Mucosa of descending colon (tissue), 3 donors: Measurements from ENCODE around the gene GIPC2. TPM values are rescaled to one million over a fixed set of nuclear protein-coding genes. Genes with fewer than 3 reads are reported as not detected.
"Not testable (repeated sequence)": the region's sequence is repeated elsewhere in the genome, so short reads cannot be mapped to it uniquely, and the experiment has no call there.

Experiments used
- ATAC-seq: fragments of 200-7000 bp; cut with Tn5 transposase; one replicate; pipeline ENCODE4 v1.9.1; 2020; ENCODE audit warnings: mild to moderate bottlenecking, moderate library complexity
- DNase-seq, 3 donors: peaks; one replicate each; pipeline ENCODE4 v3.0.0-alpha.2; 2020
- H3K36me3 ChIP-seq: fragments of 200-600 bp; one replicate; pipeline ENCODE4 v1.8.0; 2021; ENCODE audit warnings: low read depth, mild to moderate bottlenecking
- H3K4me1 ChIP-seq: fragments of 200-600 bp; one replicate; pipeline ENCODE4 v1.8.0; 2021; ENCODE audit warnings: low read depth, mild to moderate bottlenecking
- H3K4me3 ChIP-seq: fragments of 200-600 bp; one replicate; pipeline ENCODE4 v1.8.0; 2021; ENCODE audit warnings: mild to moderate bottlenecking
- H3K9me3 ChIP-seq: fragments of 200-600 bp; one replicate; pipeline ENCODE4 v1.8.0; 2021; ENCODE audit warnings: mild to moderate bottlenecking
- intact Hi-C, 2 donors: fragments of 100-400 bp; cut with DNase I in 1 of 2; cut with micrococcal nuclease in 1 of 2; formaldehyde crosslinking; loops; one replicate each; pipeline versions ENCODE4 v1.11.0 to v1.11.1; 2022; cut with DNase I, micrococcal nuclease
- total RNA-seq, 3 donors: library from RNA; stranded (reverse); fragmentation: NEBNext Ultra II Directional in 2 of 3; extraction: Animal tissue kit (Norgen Biotek cat#: 25700) in 2 of 3; gene quantifications; one replicate each; pipeline versions ENCODE4 v1.2.1 to v1.2.4, GENCODE V29; 2021 to 2023
- TF ChIP-seq, protein P1 (sequence below): fragments of 200-600 bp; IDR thresholded peaks from one replicate; pipeline ENCODE4 v1.8.0; 2022; ENCODE audit warnings: antibody characterized with exemption, mild to moderate bottlenecking
- donor health status: DM: no; HTN: no; CAD: no; lungs with moderate emphysema.
- donor health status: DM: no; HTN: no; CAD: no.
- donor health status: DM: no; HTN: yes; CAD: no.

GIPC2 gene
- total RNA-seq, 3 donors from 2014 or later, result 12.8 to 34.7 (median 27.9) TPM

DNA sequence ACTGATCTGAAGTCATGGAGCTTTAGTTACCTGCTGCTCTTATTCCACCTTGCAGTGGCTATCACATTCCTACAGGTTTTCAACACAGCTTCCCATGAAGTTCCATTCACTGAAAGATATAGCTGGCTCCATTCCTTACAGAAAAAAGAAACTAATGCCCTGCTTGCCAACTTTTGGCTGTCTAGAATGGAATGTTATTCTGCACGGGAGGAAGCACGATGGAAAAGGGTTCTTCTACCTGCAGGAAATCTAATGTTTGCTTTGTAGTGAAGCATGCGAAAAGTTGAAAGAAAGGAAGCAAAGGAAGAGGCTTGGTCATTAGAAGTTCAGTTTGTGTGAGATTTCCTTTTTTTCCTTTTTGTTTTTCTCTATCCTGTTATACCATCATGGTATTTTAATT lies 32.6 kb downstream of the GIPC2 start:
- no peak for DNase-seq
- no peak overlapping the region for H3K4me3 ChIP-seq
- no peaks in the 10 kb centered on the region for H3K36me3 ChIP-seq
- H3K4me1 ChIP-seq, result no peaks in the 10 kb centered on the region
- intact Hi-C loops, result no loop called here
- TF ChIP-seq, protein P1, sequence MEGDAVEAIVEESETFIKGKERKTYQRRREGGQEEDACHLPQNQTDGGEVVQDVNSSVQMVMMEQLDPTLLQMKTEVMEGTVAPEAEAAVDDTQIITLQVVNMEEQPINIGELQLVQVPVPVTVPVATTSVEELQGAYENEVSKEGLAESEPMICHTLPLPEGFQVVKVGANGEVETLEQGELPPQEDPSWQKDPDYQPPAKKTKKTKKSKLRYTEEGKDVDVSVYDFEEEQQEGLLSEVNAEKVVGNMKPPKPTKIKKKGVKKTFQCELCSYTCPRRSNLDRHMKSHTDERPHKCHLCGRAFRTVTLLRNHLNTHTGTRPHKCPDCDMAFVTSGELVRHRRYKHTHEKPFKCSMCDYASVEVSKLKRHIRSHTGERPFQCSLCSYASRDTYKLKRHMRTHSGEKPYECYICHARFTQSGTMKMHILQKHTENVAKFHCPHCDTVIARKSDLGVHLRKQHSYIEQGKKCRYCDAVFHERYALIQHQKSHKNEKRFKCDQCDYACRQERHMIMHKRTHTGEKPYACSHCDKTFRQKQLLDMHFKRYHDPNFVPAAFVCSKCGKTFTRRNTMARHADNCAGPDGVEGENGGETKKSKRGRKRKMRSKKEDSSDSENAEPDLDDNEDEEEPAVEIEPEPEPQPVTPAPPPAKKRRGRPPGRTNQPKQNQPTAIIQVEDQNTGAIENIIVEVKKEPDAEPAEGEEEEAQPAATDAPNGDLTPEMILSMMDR, result no peak
- no peaks in the 10 kb centered on the region for H3K9me3 ChIP-seq
- ATAC-seq, result no peak

DNA sequence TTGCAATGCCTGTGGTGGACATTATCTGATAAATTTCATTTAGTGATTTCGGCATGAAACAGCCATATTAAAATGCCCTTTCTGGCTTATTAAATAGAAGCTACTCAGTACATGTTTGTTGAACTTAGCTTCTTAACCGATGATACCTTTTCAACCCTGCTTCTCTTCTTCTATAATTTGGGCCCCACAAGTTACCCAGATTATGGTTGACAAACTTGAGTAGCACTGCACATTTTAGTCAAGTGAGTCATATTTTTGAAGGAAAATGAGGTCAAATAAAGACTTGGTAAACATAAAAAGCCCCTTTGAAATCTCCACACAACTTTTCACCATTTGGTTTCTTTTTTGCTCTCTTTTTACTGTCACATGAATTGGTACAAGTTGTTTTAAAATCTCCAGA lies 33.8 kb downstream of the GIPC2 start:
- no peaks in the 10 kb centered on the region for H3K36me3 ChIP-seq
- ATAC-seq, result no peak
- H3K4me1 ChIP-seq, result no peaks in the 10 kb centered on the region
- TF ChIP-seq, protein P1, result no peak
- no peaks in the 10 kb centered on the region for H3K9me3 ChIP-seq
- intact Hi-C loops, result no loop called here
- DNase-seq, result no peak
- no peak overlapping the region for H3K4me3 ChIP-seq

DNA sequence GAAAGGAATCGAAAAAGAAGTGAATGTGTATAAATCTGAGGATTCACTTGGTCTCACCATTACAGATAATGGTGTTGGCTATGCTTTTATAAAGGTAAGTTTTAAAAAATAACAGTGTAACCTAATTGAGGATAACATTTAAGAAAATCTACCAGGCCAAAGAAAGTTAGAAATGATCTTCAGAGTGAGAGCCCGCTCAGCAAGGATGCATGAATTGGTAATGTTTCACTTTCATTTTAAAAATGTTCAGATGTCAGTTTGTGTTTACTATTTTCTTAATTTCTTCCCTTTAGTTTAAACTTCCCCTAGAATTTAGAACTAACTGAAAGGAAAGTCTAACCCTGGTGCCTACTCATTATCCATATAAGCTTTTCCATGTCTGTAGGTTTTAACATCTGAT lies 35.0 kb downstream of the GIPC2 start:
- intact Hi-C loops, result no loop called here
- DNase-seq (no peak), ATAC-seq (no peak)
- TF ChIP-seq, protein P1, result no peak
- no peaks in the 10 kb centered on the region for H3K4me1 ChIP-seq
- H3K4me3 ChIP-seq, result no peak overlapping the region
- H3K9me3 ChIP-seq, result no peaks in the 10 kb centered on the region
- H3K36me3 ChIP-seq, result no peaks in the 10 kb centered on the region

DNA sequence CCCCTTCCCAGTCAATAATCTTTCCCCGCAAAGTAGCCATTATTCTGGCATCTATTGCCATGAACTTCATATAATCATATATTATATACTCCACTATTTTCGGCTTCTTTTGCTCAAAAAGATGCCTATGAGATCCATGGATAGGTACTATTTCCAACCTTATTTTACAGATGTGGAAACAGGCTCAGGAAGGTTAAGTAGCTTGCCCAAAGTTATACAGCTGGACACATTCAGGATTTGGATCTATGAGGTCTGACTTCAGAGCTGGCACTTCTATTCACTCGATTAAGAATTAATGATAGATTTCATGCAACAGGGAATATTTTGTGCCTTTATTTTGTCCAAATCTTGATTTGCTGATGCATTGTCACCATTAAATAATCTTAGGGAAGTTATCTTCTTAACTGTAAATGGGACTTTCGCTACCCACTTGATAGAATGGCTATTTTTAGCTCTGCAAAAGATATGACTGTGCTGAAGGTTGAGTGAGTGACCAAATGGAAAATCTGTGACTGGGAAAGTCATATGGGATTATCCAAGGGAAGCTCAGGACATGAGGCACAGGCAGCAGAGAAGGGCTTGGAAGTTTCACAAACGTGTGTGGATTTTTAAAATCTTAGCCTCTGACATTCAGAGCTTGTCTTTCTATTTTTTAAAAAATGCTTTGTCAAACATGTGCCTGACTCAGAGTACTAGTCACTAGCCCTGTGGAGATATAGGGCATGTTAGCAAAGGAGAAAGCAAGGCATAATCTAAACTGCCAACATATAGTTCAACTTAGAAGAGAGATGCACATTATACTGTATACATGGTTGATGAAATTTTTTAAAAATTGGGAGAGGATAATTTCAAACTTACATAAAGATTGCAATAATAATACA lies 36.5 kb downstream of the GIPC2 start:
- Histone ChIP-seq H3K4me3 (no peak overlapping the region), H3K4me1 (no peaks in the 10 kb centered on the region), H3K36me3 (no peaks in the 10 kb centered on the region), H3K9me3 (peaks cover 10% of the 10 kb centered on the region)
- ATAC-seq (no peak), DNase-seq (no peak)
- TF ChIP-seq, protein P1, result no peak
- intact Hi-C loops, result no loop called here

DNA sequence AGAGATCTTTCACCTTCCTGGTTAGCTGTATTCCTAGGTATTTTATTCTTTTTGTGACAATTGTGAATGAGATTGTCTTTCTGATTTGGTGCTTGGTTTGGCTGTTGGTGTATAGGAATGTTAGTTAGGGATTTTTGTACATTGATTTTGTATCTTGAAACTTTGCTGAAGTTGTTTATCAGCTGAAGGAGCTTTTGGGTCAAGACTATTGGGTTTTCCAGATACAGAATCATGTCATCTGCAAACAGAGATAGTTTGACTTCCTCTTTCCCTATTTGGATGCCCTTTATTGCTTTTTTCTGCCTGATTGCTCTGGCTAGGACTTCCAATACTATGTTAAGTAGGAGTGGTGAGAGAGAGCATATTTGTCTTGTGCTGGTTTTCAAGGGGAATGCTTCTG lies 38.9 kb downstream of the GIPC2 start:
- H3K4me3 ChIP-seq, intact Hi-C loops, ATAC-seq, H3K4me1 ChIP-seq, H3K36me3 ChIP-seq, H3K9me3 ChIP-seq, DNase-seq: not testable (repeated sequence)

DNA sequence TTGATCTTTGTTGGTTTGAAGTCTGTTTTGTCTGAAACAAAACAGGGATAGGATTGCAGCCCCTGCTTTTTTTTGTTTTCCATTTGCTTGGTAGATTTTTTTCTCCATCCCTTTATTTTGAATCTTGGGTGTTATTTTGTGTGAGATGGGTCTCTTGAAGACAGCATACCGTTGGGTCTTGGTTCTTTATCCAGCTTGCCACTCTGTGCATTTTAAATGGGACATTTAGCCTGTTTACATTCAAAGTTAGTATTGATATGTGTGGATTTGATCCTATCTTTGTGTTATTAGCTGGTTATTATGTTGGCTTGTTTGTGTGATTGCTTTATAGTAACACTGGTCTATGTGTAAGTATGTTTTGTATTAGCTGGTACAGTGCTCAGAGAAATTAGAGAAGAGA lies 40.9 kb downstream of the GIPC2 start:
- TF ChIP-seq, protein P1, result no peak
- Histone ChIP-seq H3K4me1 (no peaks in the 10 kb centered on the region), H3K9me3 (peaks cover 10% of the 10 kb centered on the region), H3K36me3 (no peaks in the 10 kb centered on the region), H3K4me3 (no peak overlapping the region)
- intact Hi-C loops, result no loop called here
- DNase-seq (no peak), ATAC-seq (no peak)
